Body of pancreas (tissue), 4 donors: ENCODE results near the gene MICU2.
A peak's percentile ranks its signal among the peaks of the same experiment; 100 is the strongest.

Experiments used
- CTCF ChIP-seq, 7 experiments: fragments of 450-650 bp in 4 of 7; fragments of 200-600 bp in 3 of 7; sonication (generic) in 3 of 7; IDR thresholded peaks; one replicate each; pipeline ENCODE4 v1.5.1; 2016 to 2019; ENCODE audit warnings: antibody characterized with exemption in 7 of 7
- POLR2A ChIP-seq, 3 donors: fragments of 450-650 bp; IDR thresholded peaks; one replicate each; pipeline ENCODE4 v1.6.1; 2016; ENCODE audit warnings: antibody characterized with exemption in 3 of 3, mild to moderate bottlenecking in 2 of 3

DNA sequence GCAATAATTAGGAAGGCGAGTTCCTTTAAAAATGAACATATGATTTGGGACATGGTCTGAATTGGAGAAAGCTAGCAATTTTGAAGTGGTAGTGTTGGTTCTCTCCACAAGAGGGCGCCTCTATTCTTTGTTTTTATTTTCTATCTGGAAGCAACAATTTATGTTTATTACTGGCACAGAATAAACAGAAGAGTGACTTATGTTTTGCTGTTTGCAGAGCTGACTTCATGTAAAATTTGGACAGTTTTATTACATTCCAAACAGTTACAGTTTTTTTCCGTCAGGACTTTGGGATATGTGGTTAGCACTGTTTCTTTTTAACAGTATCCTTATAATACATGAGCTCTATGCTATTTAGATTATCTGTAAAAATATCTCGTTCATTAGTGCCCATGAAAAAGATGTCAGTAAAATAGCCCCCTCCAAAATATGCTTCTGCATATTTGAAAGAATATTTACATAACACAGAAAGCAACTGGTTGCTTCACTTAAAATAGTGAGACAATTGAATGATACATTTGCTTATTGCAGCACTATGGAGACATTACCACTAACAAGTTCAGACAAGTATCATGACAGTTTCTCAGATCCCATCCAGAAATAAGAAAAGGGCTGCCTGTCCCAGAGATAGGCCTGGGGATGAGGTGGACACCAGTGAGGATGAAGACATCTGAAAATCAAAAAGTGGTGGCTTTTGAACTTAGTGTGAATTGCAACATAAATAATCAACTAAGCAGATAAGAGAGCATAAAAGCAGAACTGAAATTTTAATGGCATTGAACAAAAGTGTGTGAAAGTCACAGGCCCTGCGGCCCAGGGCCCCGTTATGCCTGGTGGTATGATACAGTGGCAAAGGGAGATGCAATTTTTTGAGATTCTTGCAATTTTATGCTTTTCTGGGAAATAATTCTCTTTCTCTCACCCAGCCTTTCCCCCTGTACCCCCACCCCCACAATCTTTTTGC lies 34.6 kb upstream of the MICU2 start:
- TF ChIP-seq CTCF (IDR thresholded peaks at IDR 0.05) (peak; percentile 51 to 78 (median 68)), POLR2A (IDR thresholded peaks at IDR 0.05) (no peak)
